ENCODE results near the gene HBE1.

Gene HBE1

GRCh38 chr11:5291207-5291838 lies 21.6 kb upstream of the HBE1 start:
- no peaks in the 10 kb centered on the region for H3K9me3 Mint-ChIP-seq
- H3K27me3 Mint-ChIP-seq = peaks cover 3% of the 10 kb centered on the region
- no peaks in the 10 kb centered on the region for H3K4me1 Mint-ChIP-seq
- no peak for DNase-seq (ENCODE audit: low spot score in 2 of 2)
- ATAC-seq (ENCODE audit: low read depth) = no peak
- H3K4me3 Mint-ChIP-seq = no peak overlapping the region
- no peak overlapping the region for H3K27ac Mint-ChIP-seq
- H3K36me3 Mint-ChIP-seq = no peaks in the 10 kb centered on the region

DNA sequence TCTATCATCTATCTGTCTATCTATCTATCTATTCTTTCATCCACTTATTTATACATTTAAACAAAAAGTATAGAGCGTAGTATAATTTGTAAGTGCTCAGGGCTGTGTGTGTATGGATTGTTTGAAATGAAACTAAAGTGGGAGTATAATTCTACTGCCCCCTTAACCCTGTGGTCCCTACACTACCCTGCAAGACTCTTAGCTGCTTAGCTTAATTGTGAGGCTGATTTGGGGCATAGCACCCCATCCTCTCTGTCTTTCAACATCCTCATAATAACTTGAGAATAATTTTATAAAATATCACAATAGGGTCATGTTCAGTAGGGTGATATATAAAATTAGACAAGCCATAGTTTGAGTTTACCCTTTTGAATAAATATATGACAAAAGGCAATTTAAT lies 20.4 kb upstream of the HBE1 start:
- ATAC-seq (ENCODE audit: low read depth) (no peak), DNase-seq (ENCODE audit: low spot score in 2 of 2) (no peak)
- no peaks in the 10 kb centered on the region for H3K36me3 Mint-ChIP-seq
- H3K4me1 Mint-ChIP-seq = no peaks in the 10 kb centered on the region
- H3K9me3 Mint-ChIP-seq = no peaks in the 10 kb centered on the region
- no peak overlapping the region for H3K4me3 Mint-ChIP-seq
- H3K27ac Mint-ChIP-seq = no peak overlapping the region
- H3K27me3 Mint-ChIP-seq = peaks cover 2% of the 10 kb centered on the region

DNA sequence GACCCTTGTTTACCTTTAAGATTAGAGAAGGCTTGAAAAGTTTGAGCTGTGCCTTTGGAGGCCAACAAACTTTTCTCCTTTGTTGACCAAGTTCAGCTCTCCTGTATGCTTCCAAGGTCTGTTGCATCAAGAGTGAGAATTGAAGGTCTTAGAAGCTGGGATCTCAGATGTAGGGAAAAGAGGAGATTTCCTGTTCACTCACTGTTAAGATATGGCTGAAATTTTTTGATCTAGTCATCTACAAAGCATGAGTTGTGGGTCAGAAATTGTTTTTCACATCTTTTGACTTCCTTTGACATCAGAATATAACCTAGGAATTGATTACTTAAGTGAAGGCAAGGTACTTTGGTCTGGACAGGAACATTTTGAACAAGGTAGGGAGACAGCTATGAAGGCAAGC lies 20.0 kb upstream of the HBE1 start:
- no peak overlapping the region for H3K4me3 Mint-ChIP-seq
- no peaks in the 10 kb centered on the region for H3K9me3 Mint-ChIP-seq
- H3K27ac Mint-ChIP-seq = no peak overlapping the region
- no peaks in the 10 kb centered on the region for H3K4me1 Mint-ChIP-seq
- H3K36me3 Mint-ChIP-seq = no peaks in the 10 kb centered on the region
- H3K27me3 Mint-ChIP-seq = peaks cover 3% of the 10 kb centered on the region
- DNase-seq (ENCODE audit: low spot score in 2 of 2) = no peak
- no peak for ATAC-seq (ENCODE audit: low read depth)

- no peak overlapping the region for H3K4me3 Mint-ChIP-seq
- DNase-seq (ENCODE audit: low spot score in 2 of 2) (no peak), ATAC-seq (ENCODE audit: low read depth) (no peak)
- no peaks in the 10 kb centered on the region for H3K4me1 Mint-ChIP-seq
- H3K27me3 Mint-ChIP-seq = peaks cover 3% of the 10 kb centered on the region
- H3K9me3 Mint-ChIP-seq = no peaks in the 10 kb centered on the region
- H3K36me3 Mint-ChIP-seq = no peaks in the 10 kb centered on the region
- H3K27ac Mint-ChIP-seq = no peak overlapping the region
Measured at GRCh38 chr11:5288906-5289550, 19.3 kb upstream of the HBE1 start.

GRCh38 chr11:5288108-5288905 lies 18.6 kb upstream of the HBE1 start:
- DNase-seq (ENCODE audit: low spot score in 2 of 2) (no peak), ATAC-seq (ENCODE audit: low read depth) (no peak)
- Mint-ChIP-seq H3K27me3 (peaks cover 5% of the 10 kb centered on the region), H3K27ac (no peak overlapping the region), H3K9me3 (no peaks in the 10 kb centered on the region), H3K4me3 (no peak overlapping the region), H3K4me1 (no peaks in the 10 kb centered on the region), H3K36me3 (no peaks in the 10 kb centered on the region)

GRCh38 chr11:5286901-5287300 lies 17.2 kb upstream of the HBE1 start:
- no peaks in the 10 kb centered on the region for H3K9me3 Mint-ChIP-seq
- no peak overlapping the region for H3K4me3 Mint-ChIP-seq
- peaks cover 5% of the 10 kb centered on the region for H3K27me3 Mint-ChIP-seq
- DNase-seq (ENCODE audit: low spot score in 2 of 2) = no peak
- no peak overlapping the region for H3K27ac Mint-ChIP-seq
- H3K4me1 Mint-ChIP-seq = no peaks in the 10 kb centered on the region
- ATAC-seq (ENCODE audit: low read depth) = no peak
- no peaks in the 10 kb centered on the region for H3K36me3 Mint-ChIP-seq

DNA sequence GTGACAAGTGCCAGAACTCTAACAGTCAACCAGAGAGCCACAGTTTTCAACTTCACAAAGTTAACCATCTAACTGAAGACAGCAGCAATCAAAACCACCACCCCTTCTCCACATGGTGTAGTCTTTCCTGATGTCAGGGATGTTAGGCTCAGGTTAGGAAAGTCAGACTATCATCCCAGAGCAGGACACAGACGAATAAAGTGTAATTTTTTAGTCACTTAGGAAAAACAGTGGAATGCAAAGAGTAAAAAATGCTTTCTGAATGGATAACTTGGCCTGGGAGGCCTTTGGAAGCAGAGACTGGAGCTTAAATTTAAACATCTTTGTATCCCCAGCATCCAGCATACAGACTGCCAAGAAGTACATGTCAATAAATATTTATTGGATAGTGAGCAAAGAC lies 16.6 kb upstream of the HBE1 start:
- no peak for DNase-seq (ENCODE audit: low spot score in 2 of 2)

GRCh38 chr11:5285703-5286340 lies 16.1 kb upstream of the HBE1 start:
- ATAC-seq (ENCODE audit: low read depth) (no peak), DNase-seq (ENCODE audit: low spot score in 2 of 2) (no peak)
- peaks cover 5% of the 10 kb centered on the region for H3K27me3 Mint-ChIP-seq
- no peaks in the 10 kb centered on the region for H3K4me1 Mint-ChIP-seq
- no peaks in the 10 kb centered on the region for H3K36me3 Mint-ChIP-seq
- H3K27ac Mint-ChIP-seq = no peak overlapping the region
- no peaks in the 10 kb centered on the region for H3K9me3 Mint-ChIP-seq
- H3K4me3 Mint-ChIP-seq = no peak overlapping the region

More for the DNA sequence above, 16.6 kb upstream of the HBE1 start:
- Mint-ChIP-seq H3K36me3 (no peaks in the 10 kb centered on the region), H3K27me3 (peaks cover 5% of the 10 kb centered on the region), H3K27ac (no peak overlapping the region), H3K9me3 (no peaks in the 10 kb centered on the region), H3K4me3 (no peak overlapping the region), H3K4me1 (no peaks in the 10 kb centered on the region)
- ATAC-seq (ENCODE audit: low read depth) = no peak

DNA sequence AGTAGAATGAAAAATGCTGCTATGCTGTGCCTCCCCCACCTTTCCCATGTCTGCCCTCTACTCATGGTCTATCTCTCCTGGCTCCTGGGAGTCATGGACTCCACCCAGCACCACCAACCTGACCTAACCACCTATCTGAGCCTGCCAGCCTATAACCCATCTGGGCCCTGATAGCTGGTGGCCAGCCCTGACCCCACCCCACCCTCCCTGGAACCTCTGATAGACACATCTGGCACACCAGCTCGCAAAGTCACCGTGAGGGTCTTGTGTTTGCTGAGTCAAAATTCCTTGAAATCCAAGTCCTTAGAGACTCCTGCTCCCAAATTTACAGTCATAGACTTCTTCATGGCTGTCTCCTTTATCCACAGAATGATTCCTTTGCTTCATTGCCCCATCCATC lies 14.9 kb upstream of the HBE1 start:
- Mint-ChIP-seq H3K9me3 (no peaks in the 10 kb centered on the region), H3K4me3 (no peak overlapping the region), H3K36me3 (no peaks in the 10 kb centered on the region), H3K4me1 (no peaks in the 10 kb centered on the region), H3K27me3 (peaks cover 5% of the 10 kb centered on the region), H3K27ac (no peak overlapping the region)
- DNase-seq (ENCODE audit: low spot score in 2 of 2) (no peak), ATAC-seq (ENCODE audit: low read depth) (no peak)

- no peak for ATAC-seq (ENCODE audit: low read depth)
Measured at GRCh38 chr11:5283882-5284281, 14.1 kb upstream of the HBE1 start.

GRCh38 chr11:5283086-5283485 lies 13.3 kb upstream of the HBE1 start:
- no peak overlapping the region for H3K4me3 Mint-ChIP-seq
- ATAC-seq (ENCODE audit: low read depth) (no peak), DNase-seq (ENCODE audit: low spot score in 2 of 2) (no peak)
- H3K4me1 Mint-ChIP-seq = no peaks in the 10 kb centered on the region
- no peaks in the 10 kb centered on the region for H3K9me3 Mint-ChIP-seq
- no peak overlapping the region for H3K27ac Mint-ChIP-seq
- no peaks in the 10 kb centered on the region for H3K36me3 Mint-ChIP-seq
- H3K27me3 Mint-ChIP-seq = peaks cover 5% of the 10 kb centered on the region

More at GRCh38 chr11:5283882-5284281, 14.1 kb upstream of the HBE1 start:
- peaks cover 5% of the 10 kb centered on the region for H3K27me3 Mint-ChIP-seq
- no peaks in the 10 kb centered on the region for H3K4me1 Mint-ChIP-seq
- no peaks in the 10 kb centered on the region for H3K9me3 Mint-ChIP-seq
- H3K4me3 Mint-ChIP-seq = no peak overlapping the region
- no peak for DNase-seq (ENCODE audit: low spot score in 2 of 2)
- H3K36me3 Mint-ChIP-seq = no peaks in the 10 kb centered on the region
- no peak overlapping the region for H3K27ac Mint-ChIP-seq

GRCh38 chr11:5282628-5283027 lies 12.9 kb upstream of the HBE1 start:
- no peaks in the 10 kb centered on the region for H3K4me1 Mint-ChIP-seq
- no peaks in the 10 kb centered on the region for H3K36me3 Mint-ChIP-seq
- peaks cover 7% of the 10 kb centered on the region for H3K27me3 Mint-ChIP-seq
- ATAC-seq (ENCODE audit: low read depth) (no peak), DNase-seq (ENCODE audit: low spot score in 2 of 2) (no peak)
- no peaks in the 10 kb centered on the region for H3K9me3 Mint-ChIP-seq
- no peak overlapping the region for H3K27ac Mint-ChIP-seq
- no peak overlapping the region for H3K4me3 Mint-ChIP-seq

DNA sequence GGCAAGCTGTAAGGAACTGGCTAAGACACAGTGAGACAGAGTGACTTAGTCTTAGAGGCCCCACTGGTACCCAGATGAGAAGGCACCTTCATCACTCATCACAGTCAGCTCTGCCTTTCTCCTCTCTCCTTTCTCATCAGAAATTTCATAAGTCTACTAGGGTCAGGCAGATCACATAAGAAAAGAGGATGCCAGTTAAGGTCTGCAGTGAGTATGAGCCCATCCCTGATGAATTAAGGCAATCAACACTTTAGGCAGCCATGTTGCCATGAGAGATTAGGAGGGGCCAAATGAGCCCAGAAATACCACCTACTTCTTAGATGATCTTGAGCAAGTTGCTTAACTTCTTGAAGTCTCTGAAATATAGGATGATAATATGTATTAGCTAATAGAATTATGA lies 11.9 kb upstream of the HBE1 start:
- H3K4me1 Mint-ChIP-seq = no peaks in the 10 kb centered on the region
- ATAC-seq (ENCODE audit: low read depth) (no peak), DNase-seq (ENCODE audit: low spot score in 2 of 2) (no peak)
- no peak overlapping the region for H3K4me3 Mint-ChIP-seq
- no peak overlapping the region for H3K27ac Mint-ChIP-seq
- H3K9me3 Mint-ChIP-seq = no peaks in the 10 kb centered on the region
- H3K27me3 Mint-ChIP-seq = peaks cover 7% of the 10 kb centered on the region
- no peaks in the 10 kb centered on the region for H3K36me3 Mint-ChIP-seq

DNA sequence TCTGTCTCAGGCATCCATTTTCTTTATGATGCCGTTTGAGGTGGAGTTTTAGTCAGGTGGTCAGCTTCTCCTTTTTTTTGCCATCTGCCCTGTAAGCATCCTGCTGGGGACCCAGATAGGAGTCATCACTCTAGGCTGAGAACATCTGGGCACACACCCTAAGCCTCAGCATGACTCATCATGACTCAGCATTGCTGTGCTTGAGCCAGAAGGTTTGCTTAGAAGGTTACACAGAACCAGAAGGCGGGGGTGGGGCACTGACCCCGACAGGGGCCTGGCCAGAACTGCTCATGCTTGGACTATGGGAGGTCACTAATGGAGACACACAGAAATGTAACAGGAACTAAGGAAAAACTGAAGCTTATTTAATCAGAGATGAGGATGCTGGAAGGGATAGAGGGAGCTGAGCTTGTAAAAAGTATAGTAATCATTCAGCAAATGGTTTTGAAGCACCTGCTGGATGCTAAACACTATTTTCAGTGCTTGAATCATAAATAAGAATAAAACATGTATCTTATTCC lies 10.9 kb upstream of the HBE1 start:
- no peak for ATAC-seq (ENCODE audit: low read depth)
- H3K27ac Mint-ChIP-seq = no peak overlapping the region
- no peaks in the 10 kb centered on the region for H3K36me3 Mint-ChIP-seq
- H3K4me1 Mint-ChIP-seq = no peaks in the 10 kb centered on the region
- peaks cover 7% of the 10 kb centered on the region for H3K27me3 Mint-ChIP-seq
- no peak for DNase-seq (ENCODE audit: low spot score in 2 of 2)
- no peaks in the 10 kb centered on the region for H3K9me3 Mint-ChIP-seq
- no peak overlapping the region for H3K4me3 Mint-ChIP-seq

Data from memory B cell (primary cell).